ENCODE results near the gene IRF8.

The IRF8 gene

DNA sequence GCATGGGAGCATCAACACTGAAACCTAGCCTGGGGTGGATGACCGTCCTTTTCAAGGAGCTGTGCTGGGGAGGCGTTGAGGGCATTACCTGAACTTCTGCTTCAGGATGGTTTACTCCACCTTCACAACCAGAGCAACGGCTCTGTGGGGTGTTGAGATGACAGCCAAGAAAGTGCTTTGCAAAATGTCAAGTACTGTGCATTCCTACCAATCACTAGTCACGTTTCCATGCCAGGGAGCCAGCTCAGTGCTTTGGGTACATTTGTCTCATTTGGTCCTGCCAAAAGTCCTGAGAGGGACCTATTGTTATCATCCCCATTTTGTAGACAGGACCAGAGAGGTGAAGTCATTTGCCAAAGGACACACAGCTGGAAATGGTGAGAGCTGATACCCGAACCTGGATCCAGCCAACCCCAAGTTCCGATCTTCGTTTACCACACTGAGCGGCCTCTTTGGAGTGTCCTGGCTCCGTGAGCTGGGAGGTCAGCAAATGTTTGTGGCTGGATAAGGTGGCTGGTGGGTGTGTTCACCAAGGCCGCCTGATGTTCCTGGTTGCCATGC, 61.6 kb downstream of the IRF8 start:
- DNase-seq (ENCODE audit: low read depth) = no peak

DNA sequence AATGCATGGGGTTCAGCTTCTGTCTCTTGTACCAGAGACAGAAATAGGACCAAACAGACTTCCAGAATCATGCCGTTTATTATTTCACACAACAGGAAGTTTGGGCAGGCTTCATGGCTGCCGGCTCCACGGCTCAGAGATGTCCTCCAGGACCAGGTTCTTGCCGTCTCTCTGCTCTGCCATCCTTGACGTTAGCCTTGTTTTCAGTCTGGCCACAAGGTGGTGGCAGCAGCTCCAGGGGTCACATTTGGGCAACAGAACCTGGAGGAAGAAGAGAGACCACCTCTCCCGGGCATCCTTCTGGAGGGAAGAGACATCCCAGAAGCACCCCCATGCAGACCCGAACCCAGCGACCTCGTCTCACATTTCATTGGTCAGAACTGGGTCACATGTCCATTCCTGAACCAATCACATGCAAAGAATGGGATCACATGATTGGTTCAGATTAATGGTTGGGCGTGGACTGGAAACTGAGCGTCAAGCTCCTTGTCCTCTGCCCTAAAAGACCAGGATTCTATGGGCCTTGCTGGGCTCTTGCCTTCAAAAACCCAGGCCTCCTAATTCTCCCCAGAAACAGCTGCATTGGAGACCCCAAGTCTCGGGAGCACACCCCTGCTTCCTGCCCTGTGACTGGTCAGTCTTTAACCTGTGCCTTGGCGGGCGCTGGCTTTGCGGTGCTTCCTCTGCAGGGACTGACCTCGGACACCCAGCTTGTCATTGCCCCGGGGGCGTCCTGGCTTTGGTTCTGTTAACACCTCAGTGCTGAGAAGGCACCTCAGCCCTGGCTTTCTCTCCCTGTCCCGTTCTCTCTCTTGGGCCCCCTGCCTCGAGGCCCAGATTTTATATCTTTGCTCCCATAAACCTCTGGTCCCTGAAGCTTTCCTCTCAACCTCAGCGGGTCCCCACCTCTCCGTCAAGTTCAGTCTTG, 63.3 kb downstream of the IRF8 start:
- DNase-seq (ENCODE audit: low read depth) = no peak

DNA sequence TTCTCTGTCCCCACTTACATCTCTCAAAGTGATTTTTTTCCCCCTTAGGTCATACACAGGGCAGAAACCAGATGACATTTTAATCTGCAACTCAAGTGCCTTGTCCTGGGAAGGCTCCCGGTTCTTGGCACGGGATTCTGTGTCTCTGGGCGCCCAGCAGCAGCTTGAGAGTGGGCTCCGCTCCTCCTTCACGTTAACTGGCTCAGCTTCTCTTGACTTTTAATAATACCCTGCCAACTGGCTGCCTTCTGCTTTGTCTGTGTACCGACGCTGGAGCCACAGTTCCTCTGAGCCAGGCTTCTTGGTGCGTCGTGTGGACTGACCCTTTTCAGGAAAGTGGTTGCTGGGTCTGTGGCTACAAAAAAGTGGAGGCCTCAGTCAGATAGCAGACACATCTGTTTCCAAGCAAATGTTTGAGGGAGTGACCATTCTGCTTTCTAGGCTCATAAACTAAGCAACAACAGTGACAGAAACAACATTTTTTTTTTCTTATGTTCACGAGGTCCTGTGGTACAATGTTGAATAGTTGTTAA, 64.9 kb downstream of the IRF8 start:
- DNase-seq (ENCODE audit: low read depth) = no peak

DNA sequence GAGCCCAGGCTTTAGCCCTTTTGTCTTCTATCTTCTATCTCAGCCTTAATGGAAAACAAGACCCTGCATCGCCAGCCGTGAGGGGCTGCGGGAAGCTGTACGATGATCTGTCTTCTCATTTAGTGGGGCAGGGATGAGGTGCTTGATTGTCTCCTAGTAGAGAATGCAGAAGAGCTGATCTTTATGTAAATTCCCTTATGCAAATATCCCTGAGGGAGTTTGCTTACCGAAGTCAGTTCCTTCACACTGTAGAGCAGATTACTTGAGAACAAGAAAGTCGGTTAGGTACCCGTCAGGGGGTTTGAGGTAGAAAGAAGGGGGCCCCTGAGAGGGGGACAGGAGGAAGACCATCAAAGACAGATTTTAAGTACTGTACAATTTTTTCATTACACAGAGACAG, 66.2 kb downstream of the IRF8 start:
- DNase-seq (ENCODE audit: low read depth) = no peak

DNA sequence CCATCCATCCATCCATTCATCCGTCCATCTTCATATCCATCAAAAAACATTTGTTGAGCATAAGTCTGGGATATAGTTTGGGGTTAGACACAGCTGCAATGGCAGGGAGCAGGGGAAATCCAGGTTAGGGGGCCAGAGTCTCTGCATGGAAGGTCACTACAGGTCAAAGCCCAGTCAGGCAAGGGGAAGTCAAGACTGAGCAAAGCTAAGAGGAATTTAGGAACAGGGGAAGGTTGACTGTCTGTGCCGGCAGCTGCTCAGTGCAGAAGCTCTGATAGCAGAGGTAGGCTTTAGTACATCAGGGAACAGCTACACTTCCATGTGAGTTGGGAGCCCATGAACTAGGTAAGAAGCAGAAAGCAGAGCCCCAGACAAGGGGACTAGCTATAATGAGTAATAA, 68.1 kb downstream of the IRF8 start:
- DNase-seq (ENCODE audit: low read depth) = no peak

DNA sequence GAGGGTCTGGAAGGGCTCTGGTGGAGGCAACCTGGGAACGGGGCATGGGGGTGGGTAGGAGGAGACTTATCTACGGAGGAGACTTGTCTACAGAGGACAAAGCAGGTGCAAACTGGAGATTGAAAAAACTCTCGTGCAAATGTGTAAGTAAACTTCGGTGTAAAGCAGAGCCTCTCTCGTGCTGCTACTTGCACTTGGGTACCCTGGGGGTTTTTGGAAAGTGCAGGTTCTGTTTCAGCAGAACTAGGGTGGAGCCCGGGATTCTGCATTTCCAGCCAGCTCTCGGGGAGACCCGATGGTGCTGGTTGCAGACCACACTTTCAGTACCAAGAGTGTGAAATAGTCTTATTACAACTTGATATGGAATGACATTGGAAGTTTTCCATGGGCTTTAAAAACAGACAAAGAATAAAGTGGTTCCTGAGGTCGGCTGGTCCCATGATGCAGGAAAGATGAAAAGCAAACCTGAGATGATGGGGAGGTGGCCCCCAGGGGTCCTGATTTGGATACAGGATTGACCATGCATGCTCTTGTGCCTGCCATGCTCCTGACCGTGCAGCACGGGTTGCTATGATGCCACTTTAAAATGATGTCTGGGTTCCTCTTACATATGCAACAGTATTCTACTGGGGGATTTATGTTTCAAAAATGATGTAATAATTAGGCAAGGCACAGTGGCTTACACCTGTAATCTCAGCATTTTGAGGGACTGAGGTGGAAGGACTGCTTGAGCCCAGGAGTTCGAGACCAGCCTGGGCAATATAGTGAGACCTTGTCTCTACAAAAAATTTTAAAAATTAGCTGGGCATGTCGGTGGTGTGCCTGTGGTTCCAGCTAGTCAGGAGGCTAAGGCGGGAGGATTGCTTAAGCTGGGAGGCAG, 69.3 kb downstream of the IRF8 start:
- DNase-seq (ENCODE audit: low read depth) = no peak

DNA sequence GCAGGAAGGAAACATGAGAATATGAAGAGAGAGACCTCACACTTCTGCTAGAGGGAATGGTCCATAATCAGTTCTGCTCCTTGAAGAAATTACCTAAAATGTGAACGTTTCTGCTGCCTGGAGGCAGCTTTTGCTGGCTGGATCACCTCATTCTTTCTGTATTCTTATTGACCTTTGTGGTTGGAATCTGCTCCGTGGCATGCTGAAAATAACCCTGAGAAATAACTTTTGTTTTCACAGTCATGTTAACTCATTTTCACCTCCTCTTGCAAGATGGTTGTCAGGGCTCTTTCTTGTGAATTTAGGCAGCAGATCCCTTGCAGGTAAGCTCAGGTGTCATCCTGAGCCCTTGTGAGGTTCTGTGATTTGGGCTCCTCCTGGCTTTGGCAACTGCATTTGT, 70.2 kb downstream of the IRF8 start:
- DNase-seq (ENCODE audit: low read depth) = no peak

DNA sequence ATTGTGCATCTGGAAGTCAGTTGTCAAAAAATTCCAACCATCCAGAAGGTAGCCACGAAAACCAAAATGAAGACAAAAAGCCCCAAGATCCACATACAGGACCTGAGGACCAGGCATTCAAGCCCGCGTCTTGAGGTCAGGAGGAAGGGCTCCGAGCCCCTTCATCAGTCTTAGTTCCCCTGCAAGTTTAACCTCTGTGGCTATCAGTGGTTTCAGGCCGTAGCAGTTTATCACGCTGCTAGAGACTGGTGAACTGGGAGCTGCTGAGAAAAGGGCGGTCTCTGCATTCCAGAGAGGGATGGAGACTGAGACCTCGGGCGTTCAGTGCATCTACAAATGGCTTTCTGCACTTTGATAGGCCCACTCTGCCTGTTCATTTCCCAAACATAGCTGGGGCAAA, 70.6 kb downstream of the IRF8 start:
- DNase-seq (ENCODE audit: low read depth) = no peak

DNA sequence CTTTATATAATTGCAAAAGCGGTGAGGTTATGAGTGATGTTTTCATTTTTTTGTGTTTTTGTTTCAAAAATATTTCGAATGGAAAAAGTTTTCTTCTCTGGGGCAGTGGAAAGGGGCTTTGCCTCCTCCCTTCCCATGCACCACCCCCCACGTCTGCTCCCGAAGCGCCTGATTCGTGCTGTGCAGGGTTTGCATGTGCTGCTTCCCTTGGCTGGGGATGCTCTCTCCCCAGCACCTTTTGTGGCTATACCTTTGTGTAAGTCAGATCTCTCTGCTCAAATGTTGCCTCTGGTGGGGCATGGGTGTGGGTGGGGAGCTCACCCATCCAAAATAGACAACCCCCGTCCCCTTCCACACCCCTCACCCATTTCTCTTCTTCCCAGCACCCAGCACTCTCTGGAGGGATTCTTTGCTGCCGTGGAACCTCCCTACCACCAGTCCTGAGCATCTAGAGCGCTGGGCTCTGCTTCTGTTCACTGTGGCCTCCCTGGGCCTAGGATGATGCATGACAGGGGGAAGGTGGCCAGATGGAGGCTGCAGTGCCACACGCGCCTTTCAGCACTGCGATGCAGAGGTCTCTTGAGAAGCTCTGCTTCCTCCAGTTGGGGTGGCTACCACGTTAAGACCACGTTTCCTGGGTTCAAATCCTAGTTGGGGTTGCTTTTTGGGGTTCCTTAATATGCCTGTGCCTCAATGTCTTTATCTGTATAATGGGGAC, 71.2 kb downstream of the IRF8 start:
- DNase-seq (ENCODE audit: low read depth) = no peak

DNA sequence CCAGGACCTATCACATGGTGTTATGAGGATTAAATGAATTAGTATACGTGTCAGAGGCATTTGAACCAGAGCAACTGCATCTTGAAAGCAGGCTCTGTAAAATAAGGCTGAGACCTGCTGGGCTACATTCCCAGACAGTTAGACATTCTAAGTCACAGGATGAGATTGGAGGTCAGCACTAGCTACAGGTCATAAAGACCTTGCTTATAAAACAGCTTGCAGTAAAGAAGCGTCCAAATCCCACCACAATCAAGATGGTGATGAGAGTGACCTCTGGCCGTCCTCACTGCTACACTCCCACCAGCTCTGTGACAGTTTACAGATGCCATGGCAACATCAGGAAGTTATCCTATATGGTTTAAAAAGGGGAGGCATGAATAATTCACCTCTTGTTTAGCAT, 71.8 kb downstream of the IRF8 start:
- no peak for DNase-seq (ENCODE audit: low read depth)

All from HS-5 (cell line).